HepG2 (cell line): ENCODE results near the gene INPP5E.
"Not testable (repeated sequence)": the region's sequence is repeated elsewhere in the genome, so short reads cannot be mapped to it uniquely, and the experiment has no call there.

ENCODE experiments used
- CTCF ChIP-seq: sonication (generic); formaldehyde crosslinking; IDR thresholded peaks from 2 replicates; pipeline ENCODE4 v1.5.0; 2020; ENCODE audit warnings: mild to moderate bottlenecking, missing genetic modification reagents, moderate library complexity
- JUND ChIP-seq: sonication (generic); formaldehyde crosslinking; IDR thresholded peaks from 2 replicates; pipeline ENCODE4 v1.8.0; 2022; ENCODE audit warnings: mild to moderate bottlenecking, missing genetic modification reagents
- POLR2A ChIP-seq, 2 experiments: IDR thresholded peaks; 2 replicates each; pipeline ENCODE4 v1.6.1; 2011; ENCODE audit warnings: low read depth in 2 of 2, low read length in 2 of 2, mild to moderate bottlenecking in 1 of 2, moderate library complexity in 1 of 2; ENCODE audit not compliant: insufficient read depth in 1 of 2
- ZKSCAN8 ChIP-seq: IDR thresholded peaks from 2 replicates; pipeline ENCODE4 v1.6.1; 2016; ENCODE audit warnings: borderline replicate concordance, missing genetic modification reagents, missing compliant biosample characterization

DNA sequence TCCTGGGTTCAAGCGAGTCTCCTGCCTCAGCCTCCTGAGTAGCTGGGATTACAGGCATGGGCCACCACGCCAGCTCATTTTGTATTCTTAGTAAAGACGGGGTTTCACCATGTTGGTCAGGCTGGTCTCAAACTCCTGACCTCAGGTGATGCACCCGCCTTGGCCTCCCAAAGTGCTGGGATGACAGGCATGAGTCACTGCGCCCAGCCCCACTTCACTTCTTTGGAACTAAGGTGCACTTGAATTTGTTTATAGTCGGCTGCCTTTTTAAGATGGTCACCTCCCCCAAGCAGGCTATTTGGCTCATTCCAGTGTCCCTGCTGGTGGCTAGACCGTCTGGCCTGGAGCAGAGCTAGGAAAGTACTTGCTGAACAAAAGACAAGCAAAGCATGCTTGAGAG, 14.3 kb downstream of the INPP5E start:
- TF ChIP-seq JUND; CTCF (CRISPR knock-in tag); POLR2A (IDR thresholded peaks at IDR 0.05; ENCODE audit: insufficient read depth in 1 of 2, low read depth in 2 of 2, low read length in 2 of 2); ZKSCAN8: not testable (repeated sequence)
